ENCODE data around the gene IL7R. TPM values are rescaled to one million over a fixed set of nuclear protein-coding genes. Genes with fewer than 3 reads are reported as not detected.
A peak's percentile ranks its signal among the peaks of the same experiment; 100 is the strongest.
"Not testable (repeated sequence)": the region's sequence is repeated elsewhere in the genome, so short reads cannot be mapped to it uniquely, and the experiment has no call there.

IL7R gene
- total RNA-seq, 4 donors from 2014 or later, result 4.4 to 19.1 (median 11.1) TPM

GRCh38 chr5:35855187-35855586 is 1.5 kb upstream of the IL7R start:
- Histone ChIP-seq H3K4me1 (peaks cover 0 to 10% (median 0%) of the 10 kb centered on the region in 3 donors), H3K4me3 (no peak overlapping the region), H3K27ac (peak overlapping the region in 1 of 4 donors; percentile 8), H3K9me3 (no peaks in the 10 kb centered on the region), H3K36me3 (no peaks in the 10 kb centered on the region), H3K27me3 (no peaks in the 10 kb centered on the region)
- intact Hi-C loops (cut with DNase I), result no loop called here
- TF ChIP-seq POLR2A (IDR thresholded peaks at IDR 0.05), result no peak
- TF ChIP-seq CTCF (IDR thresholded peaks at IDR 0.05), result no peak
- WGBS, 2 donors, result 33 to 61% methylated on average over 1 of the region's 1 CpG
- no peak for DNase-seq

GRCh38 chr5:35856186-35856764 is 416 bp upstream of the IL7R start:
- H3K27me3 ChIP-seq; H3K4me1 ChIP-seq; H3K9me3 ChIP-seq; DNase-seq; intact Hi-C loops (cut with DNase I); H3K36me3 ChIP-seq: not testable (repeated sequence)
- Histone ChIP-seq H3K4me3 (peak overlapping the region in 1 of 4 donors; percentile 4), H3K27ac (peak overlapping the region in 3 of 4 donors; percentile 8 to 41 (median 16))
- WGBS, 2 donors, result 70% methylated on average over 2 to 5 of the region's 5 CpGs

- Histone ChIP-seq H3K27me3 (no peaks in the 10 kb centered on the region), H3K36me3 (no peaks in the 10 kb centered on the region), H3K4me3 (peak overlapping the region in 2 of 4 donors; percentile 25 to 39), H3K27ac (peak overlapping the region in 3 of 4 donors; percentile 6 to 16 (median 10)), H3K9me3 (no peaks in the 10 kb centered on the region), H3K4me1 (no peaks in the 10 kb centered on the region)
- no peak for DNase-seq
- no peak for TF ChIP-seq CTCF (IDR thresholded peaks at IDR 0.05)
- TF ChIP-seq POLR2A (IDR thresholded peaks at IDR 0.05), result no peak
- intact Hi-C loops (cut with DNase I), result no loop called here
- WGBS, 2 donors, result 20 to 24% methylated on average over 2 of the region's 2 CpGs
These were observed 1.0 kb downstream of the IL7R start for GRCh38 chr5:35857606-35858205.

GRCh38 chr5:35859101-35859661 is 2.5 kb downstream of the IL7R start:
- no peak for TF ChIP-seq CTCF (IDR thresholded peaks at IDR 0.05)
- no peak for TF ChIP-seq POLR2A (IDR thresholded peaks at IDR 0.05)
- peaks cover 0 to 4% (median 0%) of the 10 kb centered on the region in 3 donors for H3K4me1 ChIP-seq
- DNase-seq, result no peak
- H3K36me3 ChIP-seq, result no peaks in the 10 kb centered on the region
- H3K4me3 ChIP-seq, result peak overlapping the region in 2 of 4 donors; percentile 12 to 25
- intact Hi-C loops (cut with DNase I), result no loop called here
- H3K27me3 ChIP-seq, result no peaks in the 10 kb centered on the region
- no peaks in the 10 kb centered on the region for H3K9me3 ChIP-seq
- no peak overlapping the region for H3K27ac ChIP-seq
- WGBS, 2 donors, result 35 to 65% methylated on average over 3 of the region's 3 CpGs

GRCh38 chr5:35860686-35861085 is 4.0 kb downstream of the IL7R start:
- TF ChIP-seq POLR2A (IDR thresholded peaks at IDR 0.05) (no peak), CTCF (IDR thresholded peaks at IDR 0.05) (no peak)
- no peaks in the 10 kb centered on the region for H3K9me3 ChIP-seq
- no peak overlapping the region for H3K27ac ChIP-seq
- no peaks in the 10 kb centered on the region for H3K27me3 ChIP-seq
- intact Hi-C loops (cut with DNase I), result no loop called here
- peak overlapping the region in 1 of 4 donors; percentile 3 for H3K4me3 ChIP-seq
- no peak for DNase-seq
- 82 to 95% methylated on average over 1 of the region's 1 CpG for WGBS, 2 donors
- H3K4me1 ChIP-seq, result peaks cover 0 to 4% (median 0%) of the 10 kb centered on the region in 3 donors
- H3K36me3 ChIP-seq, result no peaks in the 10 kb centered on the region

Measured in esophagus squamous epithelium (tissue), 5 donors.